ENCODE results near the gene HEXA.
A peak's percentile ranks its signal among the peaks of the same experiment; 100 is the strongest.

HEXA gene

DNA sequence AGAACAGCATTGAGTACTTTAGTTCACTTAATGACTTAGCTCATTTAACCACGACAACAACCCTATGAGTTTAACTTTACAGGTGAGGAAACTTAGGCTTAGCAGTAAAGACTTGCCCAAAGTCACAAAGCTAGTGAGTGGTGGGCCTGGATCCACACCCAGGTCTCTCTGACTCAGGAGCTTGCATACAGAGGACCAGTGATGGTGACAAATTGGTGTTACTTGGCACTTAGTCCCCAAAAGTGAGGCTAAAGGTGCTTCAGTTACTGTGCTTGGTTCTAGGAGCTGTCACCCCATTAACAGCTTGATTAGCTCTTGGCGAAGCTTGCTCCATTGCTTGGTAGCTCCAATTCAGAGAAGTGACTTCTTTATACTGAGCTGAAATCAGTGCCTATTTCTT, 61.9 kb downstream of the HEXA start:
- TF ChIP-seq, protein P1, sequence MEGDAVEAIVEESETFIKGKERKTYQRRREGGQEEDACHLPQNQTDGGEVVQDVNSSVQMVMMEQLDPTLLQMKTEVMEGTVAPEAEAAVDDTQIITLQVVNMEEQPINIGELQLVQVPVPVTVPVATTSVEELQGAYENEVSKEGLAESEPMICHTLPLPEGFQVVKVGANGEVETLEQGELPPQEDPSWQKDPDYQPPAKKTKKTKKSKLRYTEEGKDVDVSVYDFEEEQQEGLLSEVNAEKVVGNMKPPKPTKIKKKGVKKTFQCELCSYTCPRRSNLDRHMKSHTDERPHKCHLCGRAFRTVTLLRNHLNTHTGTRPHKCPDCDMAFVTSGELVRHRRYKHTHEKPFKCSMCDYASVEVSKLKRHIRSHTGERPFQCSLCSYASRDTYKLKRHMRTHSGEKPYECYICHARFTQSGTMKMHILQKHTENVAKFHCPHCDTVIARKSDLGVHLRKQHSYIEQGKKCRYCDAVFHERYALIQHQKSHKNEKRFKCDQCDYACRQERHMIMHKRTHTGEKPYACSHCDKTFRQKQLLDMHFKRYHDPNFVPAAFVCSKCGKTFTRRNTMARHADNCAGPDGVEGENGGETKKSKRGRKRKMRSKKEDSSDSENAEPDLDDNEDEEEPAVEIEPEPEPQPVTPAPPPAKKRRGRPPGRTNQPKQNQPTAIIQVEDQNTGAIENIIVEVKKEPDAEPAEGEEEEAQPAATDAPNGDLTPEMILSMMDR (IDR thresholded peaks at IDR 0.05): no peak

DNA sequence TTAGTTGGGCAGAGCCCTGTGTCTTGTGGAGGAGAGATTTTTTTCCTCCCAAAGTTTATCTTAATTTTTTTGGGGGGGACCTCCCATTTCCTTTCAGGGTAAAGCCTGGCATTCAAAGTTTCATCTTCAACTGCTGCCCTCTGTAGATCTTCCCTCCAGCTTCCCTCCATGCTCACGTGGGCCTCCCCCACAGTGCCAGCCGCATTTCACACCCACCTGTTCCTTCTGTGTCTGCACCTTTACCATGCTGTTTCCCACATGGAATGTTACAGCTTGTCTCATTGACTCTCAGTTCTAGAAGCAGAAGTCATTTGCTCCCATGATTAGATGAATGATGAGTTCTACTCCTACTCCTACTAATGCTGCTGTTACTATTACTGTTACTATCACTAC, 62.4 kb downstream of the HEXA start:
- TF ChIP-seq, protein P1 (IDR thresholded peaks at IDR 0.05): no peak

DNA sequence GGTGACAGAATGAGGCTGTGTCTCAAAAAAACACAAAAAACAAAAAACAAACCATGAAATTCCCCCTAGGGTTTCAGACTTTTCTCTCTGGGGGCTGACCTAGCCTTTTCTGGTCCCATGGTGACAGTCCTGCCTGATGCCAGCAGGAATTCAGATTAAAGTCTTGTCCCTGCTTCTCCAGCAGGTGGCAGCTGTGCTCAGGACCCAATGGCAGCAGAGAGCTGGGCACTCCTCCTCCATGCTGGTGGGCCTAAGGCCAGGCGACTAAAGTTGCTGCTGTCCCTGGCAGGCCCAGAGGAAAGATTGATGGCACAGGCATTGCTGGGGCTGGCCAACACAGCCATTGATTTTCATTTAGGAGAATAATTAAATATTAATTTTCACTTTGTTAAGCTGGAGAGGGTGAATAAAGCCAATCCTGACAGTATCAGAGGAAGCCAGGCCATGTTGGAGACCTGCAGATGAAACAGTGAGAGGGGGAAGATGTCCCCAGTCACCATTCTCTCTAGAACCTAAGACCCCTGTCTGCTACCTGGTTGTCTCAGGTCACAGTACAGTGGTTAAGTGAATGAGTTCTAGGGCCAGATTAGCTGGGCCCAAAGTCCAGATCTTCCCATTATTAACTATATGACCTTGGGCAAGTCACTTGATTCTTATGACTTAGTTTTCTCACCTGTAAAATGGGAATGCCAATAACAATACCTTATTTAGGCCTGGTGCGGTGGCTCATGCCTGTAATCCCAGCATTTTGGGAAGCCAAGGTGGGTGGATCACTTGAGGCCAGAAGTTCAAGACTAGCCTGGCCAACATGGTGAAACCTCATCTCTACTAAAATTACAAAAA, 63.0 kb downstream of the HEXA start:
- TF ChIP-seq, protein P1 (IDR thresholded peaks at IDR 0.05): peak; percentile 89

DNA sequence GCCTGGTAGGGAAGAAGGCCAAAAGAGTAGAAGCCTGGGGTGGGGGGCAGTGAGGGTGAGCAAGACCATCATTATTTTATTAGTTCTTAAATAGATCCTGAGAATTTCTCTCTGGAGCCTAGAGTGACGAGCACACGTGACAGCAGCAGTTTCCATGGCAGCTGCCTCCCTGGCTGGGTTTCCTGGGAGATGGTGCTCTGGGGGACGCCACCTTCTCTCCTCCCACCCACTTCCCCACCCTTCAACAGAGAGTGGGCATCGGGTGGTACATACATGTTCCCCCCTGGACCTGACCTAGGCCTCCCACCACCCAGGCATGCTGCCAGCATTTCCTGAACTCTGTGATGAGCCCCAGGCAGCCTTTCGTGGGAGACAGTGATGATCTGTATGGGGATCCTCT, 68.8 kb downstream of the HEXA start:
- TF ChIP-seq, protein P1 (IDR thresholded peaks at IDR 0.05): no peak

DNA sequence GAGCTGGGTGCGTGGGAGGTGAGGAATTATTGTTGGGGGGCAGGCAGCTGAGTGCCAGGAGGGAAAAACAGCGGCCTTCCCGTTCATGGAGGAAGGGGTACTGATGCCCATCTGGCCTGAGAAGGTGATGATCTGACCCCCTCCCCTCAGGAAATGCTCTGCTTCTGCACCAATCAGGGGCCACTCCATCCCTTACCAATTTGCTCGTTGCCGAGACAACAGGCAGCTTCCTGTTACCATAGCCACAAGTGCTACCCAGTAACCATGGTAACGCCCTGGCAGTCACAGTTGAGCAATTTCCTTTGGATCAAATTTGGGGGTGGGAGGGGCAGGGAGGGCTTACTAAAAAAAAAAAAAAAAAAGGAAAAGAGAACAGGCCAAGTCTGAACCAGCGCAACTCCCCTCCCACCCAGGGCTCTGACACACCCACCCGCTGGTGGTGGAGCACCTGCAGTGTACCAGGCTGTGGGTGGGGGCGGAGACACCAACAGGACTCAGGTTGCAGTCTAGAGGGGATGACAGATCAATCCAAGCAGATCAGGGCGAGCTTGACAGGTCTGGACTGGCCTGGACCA, 69.5 kb downstream of the HEXA start:
- TF ChIP-seq, protein P1 (IDR thresholded peaks at IDR 0.05): no peak

DNA sequence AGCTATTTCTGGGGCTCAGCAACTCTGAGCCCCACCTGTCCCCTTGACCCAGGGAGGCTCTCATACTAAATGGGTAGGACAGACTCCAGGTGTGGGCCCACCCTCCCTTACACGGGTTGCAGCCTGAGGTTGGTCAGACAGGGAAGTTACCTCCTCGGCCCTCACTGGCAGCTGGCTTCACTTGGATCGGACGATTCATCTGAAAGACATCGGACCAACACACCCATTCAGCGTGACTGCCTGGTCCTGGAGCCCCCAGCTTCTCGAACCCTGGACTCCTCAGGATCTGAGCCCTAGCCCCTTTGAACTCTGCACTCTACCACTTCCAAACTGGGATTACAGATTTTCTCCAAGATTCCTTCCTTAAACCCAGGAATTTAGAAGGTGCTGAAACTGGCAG, 71.2 kb downstream of the HEXA start:
- TF ChIP-seq, protein P1 (IDR thresholded peaks at IDR 0.05): no peak

DNA sequence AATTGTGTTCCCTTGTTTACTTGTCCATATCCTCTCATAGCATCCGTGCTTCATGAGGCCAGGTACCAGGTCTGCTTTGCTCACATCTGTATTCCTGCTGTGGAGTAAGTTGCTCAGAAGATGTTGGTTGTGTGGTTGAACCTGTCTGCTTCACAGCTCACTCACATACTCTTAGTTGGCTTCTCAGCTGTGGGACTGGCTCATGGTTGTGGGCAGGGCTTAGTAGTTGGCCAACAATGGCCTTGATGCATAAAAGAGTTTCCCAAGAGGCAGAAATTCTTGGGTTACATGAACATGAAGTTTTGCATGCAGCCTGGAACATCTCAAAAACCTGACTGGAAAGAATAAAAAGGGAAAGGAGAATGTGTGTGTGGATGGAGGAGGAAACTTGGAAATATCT, 72.9 kb downstream of the HEXA start:
- TF ChIP-seq, protein P1 (IDR thresholded peaks at IDR 0.05): no peak
